GM12892 (cell line): ENCODE data around the gene ADNP.

ENCODE experiments used
- POLR2A ChIP-seq: IDR thresholded peaks from 2 replicates; pipeline ENCODE4 v1.6.1; 2011; ENCODE audit warnings: low read depth, low read length, control low read depth
- POLR2AphosphoS5 ChIP-seq: IDR thresholded peaks from 2 replicates; pipeline ENCODE4 v1.6.1; 2011; ENCODE audit warnings: low read depth, low read length, control low read depth

DNA sequence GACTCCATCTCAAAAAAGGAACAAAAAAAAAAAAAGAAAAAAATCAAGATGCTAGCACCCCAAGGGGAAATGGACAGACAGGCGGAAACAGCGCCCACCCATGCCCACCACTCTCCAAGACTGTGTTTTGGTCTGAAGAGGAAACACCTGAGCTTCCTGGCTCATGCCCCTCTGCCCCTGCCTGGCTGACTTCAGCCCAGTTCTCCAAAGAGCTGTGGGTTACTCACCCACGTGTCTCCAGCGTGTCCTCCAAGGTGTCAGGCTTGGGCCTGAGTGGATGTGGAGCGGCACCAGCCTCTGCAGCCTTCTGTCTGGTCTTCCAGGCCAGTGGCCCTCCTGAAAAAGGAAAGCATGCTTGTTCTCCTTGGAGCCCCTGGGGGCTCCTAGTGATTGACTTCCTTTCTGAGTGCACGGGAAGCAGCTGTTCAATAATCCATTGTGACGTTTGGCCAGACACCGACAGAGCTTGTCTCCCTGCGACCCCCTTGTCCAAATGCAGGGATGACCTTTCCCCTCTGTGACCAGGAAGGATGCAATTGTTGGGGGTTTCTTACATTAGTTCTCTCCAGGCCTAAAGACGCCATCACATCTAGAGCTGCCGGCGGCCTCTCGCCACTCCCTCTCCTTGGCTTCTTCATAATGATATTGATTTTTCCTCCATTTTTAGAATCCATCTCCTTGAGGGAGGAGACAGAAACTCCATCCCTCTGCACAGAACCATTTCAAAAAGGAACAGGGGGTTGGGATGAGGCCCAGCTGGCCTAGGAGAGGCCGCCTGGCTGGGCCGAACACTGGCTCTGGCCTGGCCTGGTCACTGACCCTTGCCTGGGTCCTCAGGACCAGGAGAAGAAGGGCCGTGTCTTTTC lies 58.4 kb downstream of the ADNP start:
- TF ChIP-seq POLR2AphosphoS5 (no peak), POLR2A (no peak)
